HepG2 (cell line): ENCODE data around the gene PCBP1. TPM values are rescaled to one million over a fixed set of nuclear protein-coding genes. Genes with fewer than 3 reads are reported as not detected.

Experiments
- ATAC-seq: fragments of 200-7000 bp; cut with Tn5 transposase; 3 replicates; pipeline ENCODE4 v1.9.1; 2020; ENCODE audit warnings: mild to moderate bottlenecking, moderate library complexity
- BruUV-seq: library from RNA; stranded (reverse); fragments of 400-500 nt; replicated peaks from 2 replicates; lab custom pipeline; 2021; lab: Mats Ljungman, UMichigan
- CTCF ChIA-PET: fragments of 300-600 bp; formaldehyde crosslinking; extraction: SDS; loops from one replicate; lab custom pipeline; 2021; ENCODE audit warnings: low total read pairs, inconsistent platforms, low intra/inter-chr PET ratio; lab: Yijun Ruan, JAX
- POLR2A ChIA-PET: fragments of 350-600 bp; sonication (Branson Sonifier 250); formaldehyde crosslinking; loops from one replicate; lab custom pipeline; 2020; ENCODE audit warnings: antibody characterized with exemption, inconsistent platforms; lab: Yijun Ruan, JAX
- DNase-seq: peaks from one replicate; pipeline ENCODE4 v3.0.0-alpha.2; 2015; ENCODE audit warnings: low spot score
- FAIRE-seq: peaks from 3 replicates; lab custom pipeline; 2011; peaks lifted over from hg19 to GRCh38; lab: Jason Lieb, UNC
- H2AFZ ChIP-seq: one replicate; pipeline ENCODE4 v1.6.1; 2011; ENCODE audit warnings: low read length, inconsistent platforms
- H3K27ac ChIP-seq: fragments of 300-600 bp; 3 replicates; pipeline ENCODE4 v1.8.0; 2011; ENCODE audit warnings: mixed run types, mild to moderate bottlenecking, mixed read lengths, low read length, inconsistent platforms; ENCODE audit not compliant: insufficient read depth; ENCODE audit errors: extremely low read length
- H3K27me3 ChIP-seq, 2 experiments: fragments of 200-600 bp in 1 of 2; 2 replicates in 1 of 2; 3 replicates in 1 of 2; pipeline versions ENCODE4 v1.6.0 to v1.8.0; 2011; ENCODE audit warnings: low read length in 2 of 2, mild to moderate bottlenecking in 2 of 2, moderate library complexity in 2 of 2, inconsistent platforms in 1 of 2; ENCODE audit not compliant: insufficient read depth in 2 of 2, control insufficient read depth in 1 of 2
- H3K36me3 ChIP-seq, 2 experiments: fragments of 200-600 bp in 1 of 2; replicated peaks in 1 of 2; 2 replicates in 1 of 2; 3 replicates in 1 of 2; pipeline versions ENCODE4 v1.5.1 to v1.8.0; 2011; ENCODE audit warnings: low read length in 2 of 2, inconsistent platforms in 1 of 2; ENCODE audit not compliant: insufficient read depth in 2 of 2, control insufficient read depth in 1 of 2
- H3K4me1 ChIP-seq: 2 replicates; pipeline ENCODE4 v1.5.1; 2012; ENCODE audit warnings: low read length, inconsistent platforms; ENCODE audit not compliant: insufficient read depth
- H3K4me2 ChIP-seq: 2 replicates; pipeline ENCODE4 v1.6.0; 2011; ENCODE audit warnings: low read depth, low read length, inconsistent platforms
- H3K4me3 ChIP-seq, 3 experiments: fragments of 200-600 bp in 1 of 3; sonication (generic), shearing (Covaris generic) in 1 of 3; replicated peaks in 1 of 3; 2 replicates each; pipeline ENCODE4 v1.5.1; 2011 to 2016; ENCODE audit warnings: low read length in 3 of 3, inconsistent platforms in 2 of 3, low read depth in 2 of 3, mild to moderate bottlenecking in 2 of 3, control low read depth in 1 of 3, mixed read lengths in 1 of 3; ENCODE audit not compliant: insufficient read depth in 1 of 3
- H3K79me2 ChIP-seq: one replicate; pipeline ENCODE4 v1.6.1; 2011; ENCODE audit warnings: low read length, inconsistent platforms; ENCODE audit not compliant: insufficient read depth
- H3K9ac ChIP-seq: 2 replicates; pipeline ENCODE4 v1.6.0; 2011; ENCODE audit warnings: mild to moderate bottlenecking, low read depth, low read length, inconsistent platforms; ENCODE audit not compliant: insufficient read depth
- H3K9me3 ChIP-seq: 2 replicates; pipeline ENCODE4 v1.5.1; 2012; ENCODE audit warnings: mild to moderate bottlenecking, low read length
- H4K20me1 ChIP-seq: 2 replicates; pipeline ENCODE4 v1.6.0; 2011; ENCODE audit warnings: inconsistent platforms, mild to moderate bottlenecking, low read length, moderate library complexity; ENCODE audit not compliant: insufficient read depth
- HOXA5 ChIP-seq: sonication (generic); formaldehyde crosslinking; IDR thresholded peaks from 2 replicates; pipeline ENCODE4 v1.4.0; 2020; ENCODE audit warnings: missing genetic modification reagents
- IKZF4 ChIP-seq: sonication (generic); formaldehyde crosslinking; IDR thresholded peaks from 2 replicates; pipeline ENCODE4 v1.5.1; 2020; ENCODE audit warnings: borderline replicate concordance, mild to moderate bottlenecking, low read depth, missing genetic modification reagents; ENCODE audit errors: not compliant biosample characterization
- NFATC3 ChIP-seq: sonication (generic); formaldehyde crosslinking; IDR thresholded peaks from 2 replicates; pipeline ENCODE4 v1.5.1; 2020; ENCODE audit warnings: mild to moderate bottlenecking, missing genetic modification reagents
- SAFB2 ChIP-seq: sonication (generic); formaldehyde crosslinking; IDR thresholded peaks from 2 replicates; pipeline ENCODE4 v1.5.1; 2020; ENCODE audit warnings: missing genetic modification reagents, low read depth, mild to moderate bottlenecking, borderline replicate concordance
- SMAD3 ChIP-seq: sonication (generic); formaldehyde crosslinking; IDR thresholded peaks from 2 replicates; pipeline ENCODE4 v1.4.0; 2020; ENCODE audit warnings: missing genetic modification reagents
- WGBS: methylation state at CpG from one replicate; pipeline ENCODE4 v1.1.6; 2017; ENCODE audit warnings: low lambda C conversion rate; 5-methylcytosine and 5-hydroxymethylcytosine counted together
- in situ Hi-C: cut with HindIII; loops from 2 replicates; pipeline ENCODE4 v1.10.0; 2017; ENCODE audit warnings: low pct_unique_long_range_greater_than_20kb; ENCODE audit not compliant: extremely low pct_ligation_motif_present
- intact Hi-C: fragments of 100-400 bp; cut with micrococcal nuclease; formaldehyde crosslinking; loops from one replicate; pipeline ENCODE4 v1.10.0; 2022; ENCODE audit not compliant: unreplicated experiment
- polyA plus RNA-seq, 8 experiments: library from polyadenylated mRNA; depleted of rRNA in 3 of 8; stranded (reverse) in 7 of 8; unstranded in 1 of 8; fragments of >200 nt; fragmentation: Illumina TruSeq in 4 of 8; extraction: Trizol in 4 of 8; gene quantifications; 2 replicates each; pipeline versions ENCODE4 v1.2.1 to v1.2.3, GENCODE V29; 2011 to 2016; ENCODE audit warnings: low read depth in 4 of 8, missing spikeins in 1 of 8, mixed read lengths in 1 of 8; ENCODE audit not compliant: insufficient read depth in 1 of 8
- total RNA-seq, 5 experiments: library from RNA; depleted of rRNA; stranded (reverse); fragments of >200 nt; fragmentation: Illumina TruSeq; extraction: Trizol; gene quantifications; 2 replicates each; pipeline ENCODE4 v1.2.3, GENCODE V29; 2016; ENCODE audit warnings: low read depth in 1 of 5
- TF ChIP-seq, protein P1 (sequence below): sonication (generic); formaldehyde crosslinking; IDR thresholded peaks from 2 replicates; pipeline ENCODE4 v1.4.0; 2020; ENCODE audit warnings: mild to moderate bottlenecking, missing genetic modification reagents, borderline replicate concordance

PCBP1 gene
- total and polyA plus RNA-seq, 2 of the 13 experiments (the other 11 are each of a cell fraction or from before 2014, with no cell fraction given) = 32.0 to 137 TPM

DNA sequence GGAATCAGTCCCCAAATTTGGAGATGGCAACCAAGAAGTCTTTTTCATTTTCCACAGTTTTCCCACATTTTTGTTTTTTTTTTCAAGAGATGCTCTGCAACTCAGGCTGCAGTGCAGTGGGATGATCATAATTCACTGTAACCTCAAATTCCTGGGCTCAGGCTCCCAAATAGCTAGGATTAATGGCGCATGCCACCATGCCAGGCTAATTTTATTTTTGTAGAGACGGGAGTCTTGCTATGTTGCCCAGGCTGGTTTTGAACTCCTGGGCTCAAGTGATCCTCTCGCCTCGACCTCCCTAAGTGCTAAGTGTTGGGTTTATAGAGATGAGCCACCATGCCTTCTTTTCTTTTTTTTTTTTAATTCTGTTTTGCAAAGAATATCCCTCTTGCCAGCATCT is 35.2 kb downstream of the PCBP1 start:
- CTCF ChIA-PET = no interaction called here

DNA sequence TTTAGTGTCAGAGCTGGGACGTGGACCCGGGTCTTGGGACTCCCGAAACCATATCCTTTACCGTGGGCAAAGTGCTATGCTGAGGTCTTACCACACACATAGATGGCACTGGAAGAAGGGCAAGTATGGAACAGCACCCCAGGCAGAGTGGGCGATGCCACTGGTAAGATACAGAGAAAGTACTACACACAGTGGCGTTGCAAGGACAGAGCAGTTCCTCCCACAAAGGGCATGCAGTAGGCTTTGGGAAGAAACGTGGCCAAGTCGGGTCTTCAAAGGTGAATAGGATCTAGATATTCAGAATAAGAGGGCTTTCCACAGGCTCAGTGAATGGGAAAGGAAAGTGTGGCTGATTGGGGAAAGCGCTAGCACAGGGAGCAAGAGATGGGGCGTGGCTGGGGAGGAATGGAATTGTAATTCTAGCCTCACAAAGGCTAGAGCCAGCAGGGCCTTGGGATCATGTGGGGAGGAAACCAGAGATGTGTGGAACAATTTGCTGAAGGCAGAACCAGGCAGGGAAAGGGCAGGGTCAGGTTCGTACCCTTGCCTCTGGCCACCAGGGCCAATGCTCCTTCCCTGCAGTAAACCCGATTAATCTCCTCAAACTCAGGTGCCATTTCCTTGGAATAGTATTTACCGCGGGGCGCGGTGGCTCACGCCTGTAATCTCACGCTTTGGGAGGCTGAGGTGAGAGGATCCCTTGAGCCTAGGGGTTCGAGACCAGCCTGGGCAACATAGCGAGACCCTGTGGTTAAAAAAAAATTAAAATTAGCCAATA is 36.0 kb downstream of the PCBP1 start:
- DNase-seq (no peak), FAIRE-seq (no peak), ATAC-seq (no peak)
- BruUV-seq = no TSS peak
- POLR2A ChIA-PET = interaction anchor here (4.2 kb wide), 1 partner anchor 9 kb away, joined by 42 read pairs; no protein-coding TSS in a partner anchor
- peaks cover 64% of the 10 kb centered on the region for H3K4me1 ChIP-seq
- no peak overlapping the region for H2AFZ ChIP-seq
- H4K20me1 ChIP-seq = no peaks in the 10 kb centered on the region
- no peak overlapping the region for H3K4me3 ChIP-seq
- H3K27me3 ChIP-seq = no peaks in the 10 kb centered on the region
- in situ Hi-C loops (no loop called here), intact Hi-C loops (no loop called here)
- CTCF ChIA-PET = no interaction called here
- no peaks in the 10 kb centered on the region for H3K79me2 ChIP-seq
- no peak overlapping the region for H3K4me2 ChIP-seq
- H3K9me3 ChIP-seq = no peaks in the 10 kb centered on the region
- H3K36me3 ChIP-seq = no peaks in the 10 kb centered on the region
- H3K9ac ChIP-seq = no peak overlapping the region
- H3K27ac ChIP-seq = no peak overlapping the region
- 95% methylated on average over 20 of the region's 20 CpGs for WGBS
- TF ChIP-seq NFATC3 (no peak), IKZF4 (CRISPR knock-in tag) (no peak), SMAD3 (CRISPR knock-in tag) (no peak)
- TF ChIP-seq, protein P1, sequence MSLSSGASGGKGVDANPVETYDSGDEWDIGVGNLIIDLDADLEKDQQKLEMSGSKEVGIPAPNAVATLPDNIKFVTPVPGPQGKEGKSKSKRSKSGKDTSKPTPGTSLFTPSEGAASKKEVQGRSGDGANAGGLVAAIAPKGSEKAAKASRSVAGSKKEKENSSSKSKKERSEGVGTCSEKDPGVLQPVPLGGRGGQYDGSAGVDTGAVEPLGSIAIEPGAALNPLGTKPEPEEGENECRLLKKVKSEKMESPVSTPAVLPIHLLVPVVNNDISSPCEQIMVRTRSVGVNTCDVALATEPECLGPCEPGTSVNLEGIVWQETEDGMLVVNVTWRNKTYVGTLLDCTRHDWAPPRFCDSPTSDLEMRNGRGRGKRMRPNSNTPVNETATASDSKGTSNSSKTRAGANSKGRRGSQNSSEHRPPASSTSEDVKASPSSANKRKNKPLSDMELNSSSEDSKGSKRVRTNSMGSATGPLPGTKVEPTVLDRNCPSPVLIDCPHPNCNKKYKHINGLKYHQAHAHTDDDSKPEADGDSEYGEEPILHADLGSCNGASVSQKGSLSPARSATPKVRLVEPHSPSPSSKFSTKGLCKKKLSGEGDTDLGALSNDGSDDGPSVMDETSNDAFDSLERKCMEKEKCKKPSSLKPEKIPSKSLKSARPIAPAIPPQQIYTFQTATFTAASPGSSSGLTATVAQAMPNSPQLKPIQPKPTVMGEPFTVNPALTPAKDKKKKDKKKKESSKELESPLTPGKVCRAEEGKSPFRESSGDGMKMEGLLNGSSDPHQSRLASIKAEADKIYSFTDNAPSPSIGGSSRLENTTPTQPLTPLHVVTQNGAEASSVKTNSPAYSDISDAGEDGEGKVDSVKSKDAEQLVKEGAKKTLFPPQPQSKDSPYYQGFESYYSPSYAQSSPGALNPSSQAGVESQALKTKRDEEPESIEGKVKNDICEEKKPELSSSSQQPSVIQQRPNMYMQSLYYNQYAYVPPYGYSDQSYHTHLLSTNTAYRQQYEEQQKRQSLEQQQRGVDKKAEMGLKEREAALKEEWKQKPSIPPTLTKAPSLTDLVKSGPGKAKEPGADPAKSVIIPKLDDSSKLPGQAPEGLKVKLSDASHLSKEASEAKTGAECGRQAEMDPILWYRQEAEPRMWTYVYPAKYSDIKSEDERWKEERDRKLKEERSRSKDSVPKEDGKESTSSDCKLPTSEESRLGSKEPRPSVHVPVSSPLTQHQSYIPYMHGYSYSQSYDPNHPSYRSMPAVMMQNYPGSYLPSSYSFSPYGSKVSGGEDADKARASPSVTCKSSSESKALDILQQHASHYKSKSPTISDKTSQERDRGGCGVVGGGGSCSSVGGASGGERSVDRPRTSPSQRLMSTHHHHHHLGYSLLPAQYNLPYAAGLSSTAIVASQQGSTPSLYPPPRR (CRISPR knock-in tag) = no peak

More for the DNA sequence above, 35.2 kb downstream of the PCBP1 start:
- H3K4me1 ChIP-seq = peaks cover 57% of the 10 kb centered on the region
- H3K4me3 ChIP-seq = no peak overlapping the region
- no peaks in the 10 kb centered on the region for H3K36me3 ChIP-seq
- intact Hi-C loops (loop anchor here (1.0 kb wide), 1 partner anchor 10 kb away; no protein-coding TSS in a partner anchor), in situ Hi-C loops (no loop called here)
- H3K9ac ChIP-seq = no peak overlapping the region
- no peak for ATAC-seq
- FAIRE-seq = no peak
- no peak for TF ChIP-seq HOXA5
- TF ChIP-seq SAFB2 (CRISPR knock-in tag) = no peak
- 94% methylated on average over 4 of the region's 4 CpGs for WGBS
- no peaks in the 10 kb centered on the region for H3K79me2 ChIP-seq
- H3K27me3 ChIP-seq = no peaks in the 10 kb centered on the region
- no peaks in the 10 kb centered on the region for H4K20me1 ChIP-seq
- no peak overlapping the region for H3K27ac ChIP-seq
- no peak overlapping the region for H3K4me2 ChIP-seq
- DNase-seq = no peak
- POLR2A ChIA-PET = interaction anchor here (1.2 to 4.2 kb wide), 3 partner anchors 10 to 18 kb away, joined by 3 to 42 read pairs (median 32); no protein-coding TSS in a partner anchor
- no TSS peak for BruUV-seq
- H3K9me3 ChIP-seq = no peaks in the 10 kb centered on the region
- H2AFZ ChIP-seq = no peak overlapping the region
